Right lobe of liver (tissue), 4 donors: ENCODE results near the gene MAIP1.

Source experiments
- CTCF ChIP-seq, 4 donors: fragments of 200-600 bp in 3 of 4; fragments of 450-650 bp in 1 of 4; IDR thresholded peaks; one replicate each; pipeline versions ENCODE4 v1.5.1 to v1.8.0; 2016 to 2022; ENCODE audit warnings: antibody characterized with exemption in 4 of 4, mild to moderate bottlenecking in 2 of 4
- POLR2A ChIP-seq: fragments of 450-650 bp; IDR thresholded peaks from one replicate; pipeline ENCODE4 v1.6.1; 2017; ENCODE audit warnings: antibody characterized with exemption, mild to moderate bottlenecking
- donor health status: DM: no; HTN: no; CAD: no.
- donor health status: DM: no; HTN: no; CAD: no.
- donor health status: DM: no; HTN: yes; CAD: no.

- no peak for TF ChIP-seq CTCF (IDR thresholded peaks at IDR 0.05)
- no peak for TF ChIP-seq POLR2A
Measured at GRCh38 chr2:199946836-199947235, 8.5 kb upstream of the MAIP1 start.
